Panc1 (cell line): Measurements from ENCODE around the gene C1orf105. TPM values are rescaled to one million over a fixed set of nuclear protein-coding genes. Genes with fewer than 3 reads are reported as not detected.
A peak's percentile ranks its signal among the peaks of the same experiment; 100 is the strongest.

Experiments
- ATAC-seq: fragments of 200-7000 bp; cut with Tn5 transposase; 2 replicates; pipeline ENCODE4 v1.9.1; 2020; ENCODE audit warnings: mild to moderate bottlenecking, moderate library complexity
- BruUV-seq: library from RNA; stranded (reverse); fragments of 400-500 nt; replicated peaks from 2 replicates; lab custom pipeline; 2021; lab: Mats Ljungman, UMichigan
- CTCF ChIA-PET: fragments of 300-600 bp; sonication (Branson Sonifier 250); formaldehyde crosslinking; loops from one replicate; lab custom pipeline; 2022; ENCODE audit warnings: antibody characterized with exemption; lab: Charles Lee
- POLR2A ChIA-PET: fragments of 300-600 bp; sonication (Branson Sonifier 250); formaldehyde crosslinking; loops from one replicate; lab custom pipeline; 2022; ENCODE audit warnings: antibody characterized with exemption; lab: Charles Lee
- DNase-seq: peaks from one replicate; pipeline ENCODE4 v3.0.0-alpha.2; 2010; ENCODE audit warnings: low read depth, low spot score
- H3K27ac ChIP-seq: 2 replicates; pipeline ENCODE4 v1.5.1; 2011; ENCODE audit warnings: mild to moderate bottlenecking, low read length, inconsistent platforms
- H3K27me3 ChIP-seq: fragments of 200-500 bp; sonication (Bioruptor generic); 2 replicates; pipeline ENCODE4 v1.6.0; 2014; ENCODE audit warnings: low read length, inconsistent platforms; ENCODE audit not compliant: control insufficient read depth, insufficient read depth
- H3K36me3 ChIP-seq: fragments of 200-500 bp; sonication (Bioruptor generic); 2 replicates; pipeline ENCODE4 v1.5.1; 2014; ENCODE audit warnings: inconsistent platforms, mild to moderate bottlenecking, low read length, moderate library complexity; ENCODE audit not compliant: control insufficient read depth, insufficient read depth
- H3K4me1 ChIP-seq: 2 replicates; pipeline ENCODE4 v1.5.1; 2011; ENCODE audit warnings: inconsistent platforms, mild to moderate bottlenecking, low read length, moderate library complexity; ENCODE audit not compliant: control insufficient read depth, insufficient read depth
- H3K4me3 ChIP-seq, 2 experiments: 2 replicates each; pipeline ENCODE4 v1.5.1; 2011 to 2012; ENCODE audit warnings: low read depth in 2 of 2, low read length in 2 of 2, mild to moderate bottlenecking in 2 of 2, inconsistent platforms in 1 of 2, moderate library complexity in 1 of 2
- H3K9me3 ChIP-seq: fragments of 200-500 bp; sonication (Bioruptor generic); 2 replicates; pipeline ENCODE4 v1.5.1; 2014; ENCODE audit warnings: low read depth, mild to moderate bottlenecking, inconsistent platforms, low read length, moderate library complexity; ENCODE audit not compliant: control insufficient read depth, insufficient read depth
- POLR2AphosphoS5 ChIP-seq: IDR thresholded peaks from 2 replicates; pipeline ENCODE4 v1.6.1; 2012; ENCODE audit warnings: mild to moderate bottlenecking, low read depth, low read length, moderate library complexity
- SIN3A ChIP-seq: IDR thresholded peaks from 2 replicates; pipeline ENCODE4 v1.6.1; 2012; ENCODE audit warnings: low read depth, mild to moderate bottlenecking, low read length, moderate library complexity, borderline replicate concordance; ENCODE audit not compliant: insufficient read depth
- TCF7L2 ChIP-seq: IDR thresholded peaks from 2 replicates; pipeline ENCODE4 v1.6.1; 2011; ENCODE audit warnings: mild to moderate bottlenecking, low read depth, low read length, inconsistent platforms
- in situ Hi-C: cut with HindIII; loops from 2 replicates; pipeline ENCODE4 v1.10.0; 2016; ENCODE audit warnings: low sequenced_read_pairs, low pct_unique_long_range_greater_than_20kb
- intact Hi-C: fragments of 100-400 bp; cut with micrococcal nuclease; formaldehyde crosslinking; loops from one replicate; pipeline ENCODE4 v1.10.0; 2022; ENCODE audit not compliant: unreplicated experiment
- total RNA-seq: library from RNA; stranded (reverse); gene quantifications from one replicate; pipeline ENCODE4 v1.2.1, GENCODE V29; 2021; ENCODE audit not compliant: unreplicated experiment
- TF ChIP-seq, protein P1 (sequence below), 2 experiments: IDR thresholded peaks; 2 replicates each; pipeline ENCODE4 v1.6.1; 2011 to 2012; ENCODE audit warnings: low read depth in 2 of 2, control low read depth in 1 of 2, low read length in 1 of 2, mild to moderate bottlenecking in 1 of 2, moderate library complexity in 1 of 2; ENCODE audit not compliant: insufficient read depth in 1 of 2
- TF ChIP-seq, protein P2 (sequence below): fragments of 450-650 bp; IDR thresholded peaks from 2 replicates; pipeline ENCODE4 v1.5.1; 2017; ENCODE audit warnings: mild to moderate bottlenecking

Gene C1orf105
- total RNA-seq, 1 experiment from 2014 or later, result not detected

DNA sequence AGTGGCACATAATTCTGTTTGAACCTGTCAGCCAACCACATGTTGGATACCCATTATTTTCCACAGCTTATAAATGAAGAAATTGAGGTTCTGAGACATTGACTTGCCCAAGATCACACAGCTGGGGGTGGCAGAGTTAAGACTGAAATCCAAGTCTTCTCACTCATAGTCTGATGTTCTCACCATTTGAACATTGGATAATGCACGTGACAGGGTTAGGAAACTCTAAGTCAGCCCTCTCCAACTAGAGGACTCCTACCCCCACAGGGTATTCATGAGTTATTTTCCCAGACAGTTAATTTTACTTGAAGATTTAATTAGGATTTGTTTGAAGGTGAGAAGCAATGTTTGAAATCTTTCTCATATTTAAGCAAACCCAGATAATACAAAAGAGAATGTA lies 38.1 kb upstream of the C1orf105 start:
- Histone ChIP-seq H3K27me3 (no peaks in the 10 kb centered on the region), H3K4me3 (no peak overlapping the region), H3K27ac (peak overlapping the region; percentile 88), H3K4me1 (peaks cover 35% of the 10 kb centered on the region), H3K36me3 (no peaks in the 10 kb centered on the region), H3K9me3 (no peaks in the 10 kb centered on the region)
- CTCF ChIA-PET, result no interaction called here
- intact Hi-C loops (no loop called here), in situ Hi-C loops (no loop called here)
- POLR2A ChIA-PET, result no interaction called here
- no TSS peak for BruUV-seq
- TF ChIP-seq, protein P1, sequence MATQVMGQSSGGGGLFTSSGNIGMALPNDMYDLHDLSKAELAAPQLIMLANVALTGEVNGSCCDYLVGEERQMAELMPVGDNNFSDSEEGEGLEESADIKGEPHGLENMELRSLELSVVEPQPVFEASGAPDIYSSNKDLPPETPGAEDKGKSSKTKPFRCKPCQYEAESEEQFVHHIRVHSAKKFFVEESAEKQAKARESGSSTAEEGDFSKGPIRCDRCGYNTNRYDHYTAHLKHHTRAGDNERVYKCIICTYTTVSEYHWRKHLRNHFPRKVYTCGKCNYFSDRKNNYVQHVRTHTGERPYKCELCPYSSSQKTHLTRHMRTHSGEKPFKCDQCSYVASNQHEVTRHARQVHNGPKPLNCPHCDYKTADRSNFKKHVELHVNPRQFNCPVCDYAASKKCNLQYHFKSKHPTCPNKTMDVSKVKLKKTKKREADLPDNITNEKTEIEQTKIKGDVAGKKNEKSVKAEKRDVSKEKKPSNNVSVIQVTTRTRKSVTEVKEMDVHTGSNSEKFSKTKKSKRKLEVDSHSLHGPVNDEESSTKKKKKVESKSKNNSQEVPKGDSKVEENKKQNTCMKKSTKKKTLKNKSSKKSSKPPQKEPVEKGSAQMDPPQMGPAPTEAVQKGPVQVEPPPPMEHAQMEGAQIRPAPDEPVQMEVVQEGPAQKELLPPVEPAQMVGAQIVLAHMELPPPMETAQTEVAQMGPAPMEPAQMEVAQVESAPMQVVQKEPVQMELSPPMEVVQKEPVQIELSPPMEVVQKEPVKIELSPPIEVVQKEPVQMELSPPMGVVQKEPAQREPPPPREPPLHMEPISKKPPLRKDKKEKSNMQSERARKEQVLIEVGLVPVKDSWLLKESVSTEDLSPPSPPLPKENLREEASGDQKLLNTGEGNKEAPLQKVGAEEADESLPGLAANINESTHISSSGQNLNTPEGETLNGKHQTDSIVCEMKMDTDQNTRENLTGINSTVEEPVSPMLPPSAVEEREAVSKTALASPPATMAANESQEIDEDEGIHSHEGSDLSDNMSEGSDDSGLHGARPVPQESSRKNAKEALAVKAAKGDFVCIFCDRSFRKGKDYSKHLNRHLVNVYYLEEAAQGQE (IDR thresholded peaks at IDR 0.05; ENCODE audit: insufficient read depth in 1 of 2, low read depth in 2 of 2, low read length in 1 of 2), result no peak
- TF ChIP-seq, protein P2, sequence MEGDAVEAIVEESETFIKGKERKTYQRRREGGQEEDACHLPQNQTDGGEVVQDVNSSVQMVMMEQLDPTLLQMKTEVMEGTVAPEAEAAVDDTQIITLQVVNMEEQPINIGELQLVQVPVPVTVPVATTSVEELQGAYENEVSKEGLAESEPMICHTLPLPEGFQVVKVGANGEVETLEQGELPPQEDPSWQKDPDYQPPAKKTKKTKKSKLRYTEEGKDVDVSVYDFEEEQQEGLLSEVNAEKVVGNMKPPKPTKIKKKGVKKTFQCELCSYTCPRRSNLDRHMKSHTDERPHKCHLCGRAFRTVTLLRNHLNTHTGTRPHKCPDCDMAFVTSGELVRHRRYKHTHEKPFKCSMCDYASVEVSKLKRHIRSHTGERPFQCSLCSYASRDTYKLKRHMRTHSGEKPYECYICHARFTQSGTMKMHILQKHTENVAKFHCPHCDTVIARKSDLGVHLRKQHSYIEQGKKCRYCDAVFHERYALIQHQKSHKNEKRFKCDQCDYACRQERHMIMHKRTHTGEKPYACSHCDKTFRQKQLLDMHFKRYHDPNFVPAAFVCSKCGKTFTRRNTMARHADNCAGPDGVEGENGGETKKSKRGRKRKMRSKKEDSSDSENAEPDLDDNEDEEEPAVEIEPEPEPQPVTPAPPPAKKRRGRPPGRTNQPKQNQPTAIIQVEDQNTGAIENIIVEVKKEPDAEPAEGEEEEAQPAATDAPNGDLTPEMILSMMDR, result no peak
- TF ChIP-seq TCF7L2 (no peak), SIN3A (no peak), POLR2AphosphoS5 (no peak)
- peak; percentile 52; the same call in 1 of the 2 replicates for ATAC-seq
- DNase-seq, result no peak

DNA sequence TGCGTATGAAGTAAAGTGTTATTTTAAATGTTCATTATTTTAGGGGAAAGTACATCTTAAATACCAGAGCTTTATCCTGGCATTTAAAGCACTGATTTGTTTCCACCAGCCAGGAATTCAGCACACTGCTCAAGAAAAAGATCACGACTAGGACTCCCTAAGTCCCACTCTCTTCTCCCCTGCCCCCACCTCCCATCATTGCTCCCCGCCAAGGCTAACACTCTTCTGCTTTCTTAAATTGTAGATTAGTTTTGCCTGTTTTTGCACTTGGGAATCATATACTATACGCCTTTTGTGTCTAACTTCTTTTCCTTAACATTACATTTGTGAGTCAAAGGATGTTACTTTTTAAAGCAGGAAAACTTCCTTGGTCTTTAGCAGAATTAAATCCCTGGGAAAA lies 37.5 kb upstream of the C1orf105 start:
- ATAC-seq (no peak), DNase-seq (no peak)
- H3K4me3 ChIP-seq, result no peak overlapping the region
- peak overlapping the region; percentile 88 for H3K27ac ChIP-seq
- ChIA-PET CTCF (no interaction called here), POLR2A (no interaction called here)
- intact Hi-C loops (no loop called here), in situ Hi-C loops (no loop called here)
- H3K27me3 ChIP-seq, result no peaks in the 10 kb centered on the region
- H3K4me1 ChIP-seq, result peaks cover 35% of the 10 kb centered on the region
- BruUV-seq, result no TSS peak
- no peaks in the 10 kb centered on the region for H3K36me3 ChIP-seq
- no peaks in the 10 kb centered on the region for H3K9me3 ChIP-seq
- TF ChIP-seq, protein P1 (IDR thresholded peaks at IDR 0.05; ENCODE audit: insufficient read depth in 1 of 2, low read depth in 2 of 2, low read length in 1 of 2), result no peak
- TF ChIP-seq, protein P2, result no peak
- TF ChIP-seq TCF7L2, result no peak
- TF ChIP-seq SIN3A, result no peak
- no peak for TF ChIP-seq POLR2AphosphoS5
